BLaER1 (cell line): ENCODE results near the gene CCN2.
"Not testable (repeated sequence)": the region's sequence is repeated elsewhere in the genome, so short reads cannot be mapped to it uniquely, and the experiment has no call there.

Source experiments
- H3K27ac ChIP-seq: shearing (Covaris generic); formaldehyde crosslinking; 2 replicates; pipeline ENCODE4 v1.8.1; 2022
- H3K27me3 ChIP-seq: shearing (Covaris generic); formaldehyde crosslinking; 2 replicates; pipeline ENCODE4 v1.8.1; 2022
- H3K36me3 ChIP-seq: shearing (Covaris generic); formaldehyde crosslinking; 2 replicates; pipeline ENCODE4 v1.8.1; 2022
- H3K4me1 ChIP-seq: shearing (Covaris generic); formaldehyde crosslinking; 2 replicates; pipeline ENCODE4 v1.8.1; 2022
- H3K4me2 ChIP-seq: shearing (Covaris generic); formaldehyde crosslinking; 2 replicates; pipeline ENCODE4 v1.8.1; 2022
- H3K4me3 ChIP-seq: shearing (Covaris generic); formaldehyde crosslinking; 2 replicates; pipeline ENCODE4 v1.8.1; 2022
- H3K9ac ChIP-seq: shearing (Covaris generic); formaldehyde crosslinking; 2 replicates; pipeline ENCODE4 v1.8.1; 2022
- H3K9me3 ChIP-seq: shearing (Covaris generic); formaldehyde crosslinking; 2 replicates; pipeline ENCODE4 v1.8.1; 2022
- H4K20me1 ChIP-seq: shearing (Covaris generic); formaldehyde crosslinking; 2 replicates; pipeline ENCODE4 v1.8.1; 2022
- Cebpa-rat ChIP-seq: shearing (Covaris generic); IDR thresholded peaks from 2 replicates; pipeline ENCODE4 v1.8.1; 2022

The CCN2 gene

GRCh38 chr6:131914967-131915751 lies 36.0 kb downstream of the CCN2 start:
- Histone ChIP-seq H3K27me3 (peaks cover 13% of the 10 kb centered on the region; the same call in 1 of the 2 replicates), H3K36me3 (no peaks in the 10 kb centered on the region), H3K4me3 (no peak overlapping the region), H3K4me2 (no peak overlapping the region), H4K20me1 (no peaks in the 10 kb centered on the region), H3K9ac (no peak overlapping the region), H3K9me3 (peaks cover 12% of the 10 kb centered on the region), H3K27ac (no peak overlapping the region), H3K4me1 (peaks cover 38% of the 10 kb centered on the region)
- no peak for TF ChIP-seq Cebpa-rat

- no peak overlapping the region for H3K9ac ChIP-seq
- no peak overlapping the region for H3K4me3 ChIP-seq
- H4K20me1 ChIP-seq, result no peaks in the 10 kb centered on the region
- H3K4me1 ChIP-seq, result peaks cover 38% of the 10 kb centered on the region
- H3K27ac ChIP-seq, result no peak overlapping the region
- H3K9me3 ChIP-seq, result 0 out of 2 replicates have a peak, but pooled peaks cover 5% of the 10 kb centered on the region
- TF ChIP-seq Cebpa-rat, result no peak
- no peak overlapping the region for H3K4me2 ChIP-seq
- H3K36me3 ChIP-seq, result no peaks in the 10 kb centered on the region
- H3K27me3 ChIP-seq, result peaks cover 13% of the 10 kb centered on the region; the same call in 1 of the 2 replicates
These were observed 36.9 kb downstream of the CCN2 start for GRCh38 chr6:131914234-131914633.

- H3K27me3 ChIP-seq, result peaks cover 31% of the 10 kb centered on the region
- no peak for TF ChIP-seq Cebpa-rat
- no peaks in the 10 kb centered on the region for H4K20me1 ChIP-seq
- peaks cover 17% of the 10 kb centered on the region for H3K4me1 ChIP-seq
- H3K9me3 ChIP-seq, result 0 out of 2 replicates have a peak, but pooled peaks cover 5% of the 10 kb centered on the region
- no peak overlapping the region for H3K27ac ChIP-seq
- H3K4me3 ChIP-seq, result no peak overlapping the region
- H3K9ac ChIP-seq, result no peak overlapping the region
- H3K36me3 ChIP-seq, result no peaks in the 10 kb centered on the region
- H3K4me2 ChIP-seq, result no peak overlapping the region
These were observed 39.2 kb downstream of the CCN2 start for GRCh38 chr6:131911951-131912350.

GRCh38 chr6:131910956-131911355 lies 40.2 kb downstream of the CCN2 start:
- H3K9ac ChIP-seq, result no peak overlapping the region
- peaks cover 31% of the 10 kb centered on the region for H3K27me3 ChIP-seq
- no peaks in the 10 kb centered on the region for H4K20me1 ChIP-seq
- H3K4me1 ChIP-seq, result peaks cover 7% of the 10 kb centered on the region
- H3K4me3 ChIP-seq, result no peak overlapping the region
- no peak for TF ChIP-seq Cebpa-rat
- no peaks in the 10 kb centered on the region for H3K36me3 ChIP-seq
- H3K9me3 ChIP-seq, result 0 out of 2 replicates have a peak, but pooled peaks cover 1% of the 10 kb centered on the region
- no peak overlapping the region for H3K27ac ChIP-seq
- H3K4me2 ChIP-seq, result no peak overlapping the region

- no peak for TF ChIP-seq Cebpa-rat
- Histone ChIP-seq H3K4me3 (no peak overlapping the region), H3K36me3 (no peaks in the 10 kb centered on the region), H3K4me2 (no peak overlapping the region), H4K20me1 (no peaks in the 10 kb centered on the region), H3K9me3 (no peaks in the 10 kb centered on the region), H3K4me1 (no peaks in the 10 kb centered on the region), H3K27me3 (peaks cover 31% of the 10 kb centered on the region), H3K27ac (no peak overlapping the region), H3K9ac (no peak overlapping the region)
These were observed 41.0 kb downstream of the CCN2 start for GRCh38 chr6:131910219-131910589.

- Histone ChIP-seq H3K4me2 (no peak overlapping the region), H3K27me3 (peaks cover 31% of the 10 kb centered on the region), H3K4me3 (no peak overlapping the region)
These were observed 41.6 kb downstream of the CCN2 start for GRCh38 chr6:131909408-131910218.

GRCh38 chr6:131908787-131909186 lies 42.4 kb downstream of the CCN2 start:
- not testable (repeated sequence) for H3K9me3 ChIP-seq, H3K4me3 ChIP-seq, H3K4me1 ChIP-seq, H3K4me2 ChIP-seq, H3K9ac ChIP-seq, H4K20me1 ChIP-seq, H3K36me3 ChIP-seq, H3K27ac ChIP-seq
- peaks cover 31% of the 10 kb centered on the region for H3K27me3 ChIP-seq

More at GRCh38 chr6:131909408-131910218, 41.6 kb downstream of the CCN2 start:
- Histone ChIP-seq H3K9ac (no peak overlapping the region), H3K27ac (no peak overlapping the region), H3K9me3 (no peaks in the 10 kb centered on the region), H4K20me1 (no peaks in the 10 kb centered on the region), H3K4me1 (no peaks in the 10 kb centered on the region), H3K36me3 (no peaks in the 10 kb centered on the region)
- TF ChIP-seq Cebpa-rat, result peak; percentile 37; the same call in 1 of the 2 replicates

GRCh38 chr6:131903734-131904133 lies 47.4 kb downstream of the CCN2 start:
- peaks cover 15% of the 10 kb centered on the region for H3K27me3 ChIP-seq
- not testable (repeated sequence) for H3K9ac ChIP-seq, H4K20me1 ChIP-seq, H3K9me3 ChIP-seq, H3K36me3 ChIP-seq, H3K4me3 ChIP-seq, H3K4me2 ChIP-seq, H3K27ac ChIP-seq, H3K4me1 ChIP-seq

GRCh38 chr6:131901326-131901873 lies 49.8 kb downstream of the CCN2 start:
- not testable (repeated sequence) for H3K4me1 ChIP-seq, H3K27me3 ChIP-seq, H4K20me1 ChIP-seq, H3K36me3 ChIP-seq, H3K9ac ChIP-seq, H3K27ac ChIP-seq, H3K4me2 ChIP-seq, H3K4me3 ChIP-seq
- peaks cover 22% of the 10 kb centered on the region for H3K9me3 ChIP-seq

- Histone ChIP-seq H3K4me2 (no peak overlapping the region), H3K9ac (no peak overlapping the region), H4K20me1 (no peaks in the 10 kb centered on the region), H3K27ac (no peak overlapping the region), H3K27me3 (no peaks in the 10 kb centered on the region), H3K9me3 (peaks cover 22% of the 10 kb centered on the region), H3K36me3 (no peaks in the 10 kb centered on the region), H3K4me1 (peaks cover under 1% of the 10 kb centered on the region; the same call in 1 of the 2 replicates), H3K4me3 (no peak overlapping the region)
- TF ChIP-seq Cebpa-rat, result no peak
These were observed 50.9 kb downstream of the CCN2 start for GRCh38 chr6:131900231-131900630.
